HG02884 (cell line): ENCODE results near the gene PODXL2.
"Not testable (repeated sequence)": the region's sequence is repeated elsewhere in the genome, so short reads cannot be mapped to it uniquely, and the experiment has no call there.

Source experiments
- ATAC-seq: cut with Tn5 transposase; IDR thresholded peaks from one replicate; pipeline ENCODE4 v1.9.1; 2021; ENCODE audit warnings: mild to moderate bottlenecking, moderate library complexity; ENCODE audit not compliant: unreplicated experiment

Gene PODXL2

GRCh38 chr3:127702151-127702578 lies 73.2 kb downstream of the PODXL2 start:
- no peak for ATAC-seq

DNA sequence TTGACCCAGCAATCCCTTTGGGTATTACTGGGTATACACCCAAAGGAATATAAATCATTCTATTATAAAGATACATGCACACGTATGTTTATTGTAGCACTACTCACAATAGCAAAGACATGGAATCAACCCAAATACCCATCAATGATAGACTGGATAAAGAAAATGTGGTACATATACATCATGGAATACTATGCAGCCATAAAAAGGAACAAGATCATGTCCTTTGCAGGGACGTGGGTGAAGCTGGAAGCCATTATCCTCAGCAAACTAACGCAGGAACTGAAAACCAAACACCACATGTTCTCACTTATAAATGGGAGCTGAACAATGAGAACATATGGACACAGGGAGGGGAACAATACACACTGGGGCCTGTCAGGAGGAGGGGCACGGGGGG lies 75.9 kb downstream of the PODXL2 start:
- not testable (repeated sequence) for ATAC-seq

GRCh38 chr3:127706312-127706711 lies 77.3 kb downstream of the PODXL2 start:
- no peak for ATAC-seq

- no peak for ATAC-seq
These were observed 77.9 kb downstream of the PODXL2 start for GRCh38 chr3:127706785-127707351.

DNA sequence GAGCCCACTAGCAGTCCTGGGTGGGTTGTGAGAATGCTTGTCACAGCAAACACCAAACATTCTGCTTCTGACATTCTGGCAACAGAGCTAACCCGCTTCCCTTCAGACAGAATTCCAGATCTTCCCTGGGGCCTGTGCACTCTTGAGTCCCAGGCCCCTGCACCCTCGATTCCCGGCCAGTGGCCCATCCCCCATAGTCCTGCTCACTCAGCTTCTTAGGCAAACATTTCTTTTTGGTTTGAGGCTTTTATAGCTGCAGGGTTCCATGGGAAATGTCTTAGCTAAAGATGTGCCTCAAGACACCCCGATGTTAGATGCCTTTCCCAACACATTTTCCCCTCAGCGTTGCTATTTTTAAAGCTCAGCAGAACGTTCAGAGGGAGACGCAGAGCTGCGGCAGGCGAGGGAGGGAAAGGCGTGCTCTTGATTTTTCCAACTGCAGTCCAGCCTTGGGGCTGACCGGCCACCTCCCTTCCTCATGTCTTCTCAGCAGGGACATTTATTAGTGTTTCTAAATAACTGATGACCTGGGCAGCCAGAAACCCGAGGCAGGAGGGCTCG lies 78.9 kb downstream of the PODXL2 start:
- no peak for ATAC-seq

DNA sequence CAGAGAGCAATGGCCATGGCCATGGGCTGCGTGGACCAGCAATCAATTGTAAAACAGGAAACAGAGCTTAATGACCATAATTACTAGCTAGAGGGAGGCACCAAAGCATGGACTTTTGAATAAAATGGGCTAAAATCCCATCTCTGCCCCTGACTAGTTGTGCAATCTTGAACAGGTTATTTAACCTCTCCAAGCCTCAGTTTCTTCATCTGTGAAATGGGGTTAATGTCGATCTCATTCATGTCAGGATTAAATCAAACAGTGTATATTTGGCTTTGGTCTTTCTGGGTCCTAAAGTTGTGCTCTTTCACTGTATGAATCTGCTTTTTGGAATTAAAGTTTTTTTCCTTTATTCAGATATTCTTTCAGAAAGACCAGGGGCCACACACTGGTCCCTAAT lies 79.9 kb downstream of the PODXL2 start:
- no peak for ATAC-seq

DNA sequence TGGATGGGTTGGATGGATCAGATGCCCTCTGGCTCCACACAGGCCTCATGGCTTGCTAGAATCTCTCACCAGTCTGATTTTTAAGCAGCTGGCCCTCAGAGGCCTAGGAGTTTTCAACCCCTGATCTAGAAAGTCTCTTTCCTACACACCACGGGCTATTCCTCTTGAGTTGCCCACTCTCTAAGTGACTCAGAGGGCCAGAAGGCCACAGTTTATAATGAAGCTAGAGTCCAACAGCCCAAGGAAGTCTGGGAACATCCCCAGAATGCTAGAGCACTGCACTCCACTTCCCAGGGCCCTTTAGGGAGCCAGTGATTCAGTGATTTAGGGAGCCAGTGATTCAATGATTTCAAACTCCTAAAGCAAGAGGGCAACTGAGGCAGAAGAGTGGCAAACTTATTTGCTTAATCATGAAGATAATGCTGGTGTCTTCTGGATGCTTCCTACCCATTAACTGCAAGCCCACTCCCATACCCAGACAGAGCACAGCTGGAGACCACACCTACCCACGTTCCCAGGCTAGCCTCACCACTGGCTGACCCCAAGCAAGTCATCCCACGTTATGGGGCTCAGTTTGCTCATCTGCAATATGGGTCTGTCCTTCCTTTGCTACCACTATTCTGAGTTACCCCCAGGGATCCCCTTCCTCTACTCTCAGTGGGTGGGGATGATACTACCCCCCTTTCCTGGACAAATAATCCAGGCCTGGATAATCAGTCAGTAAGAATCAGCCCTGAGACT lies 80.5 kb downstream of the PODXL2 start:
- no peak for ATAC-seq

GRCh38 chr3:127710155-127710941 lies 81.4 kb downstream of the PODXL2 start:
- no peak for ATAC-seq

GRCh38 chr3:127711021-127711695 lies 82.2 kb downstream of the PODXL2 start:
- ATAC-seq, result no peak

DNA sequence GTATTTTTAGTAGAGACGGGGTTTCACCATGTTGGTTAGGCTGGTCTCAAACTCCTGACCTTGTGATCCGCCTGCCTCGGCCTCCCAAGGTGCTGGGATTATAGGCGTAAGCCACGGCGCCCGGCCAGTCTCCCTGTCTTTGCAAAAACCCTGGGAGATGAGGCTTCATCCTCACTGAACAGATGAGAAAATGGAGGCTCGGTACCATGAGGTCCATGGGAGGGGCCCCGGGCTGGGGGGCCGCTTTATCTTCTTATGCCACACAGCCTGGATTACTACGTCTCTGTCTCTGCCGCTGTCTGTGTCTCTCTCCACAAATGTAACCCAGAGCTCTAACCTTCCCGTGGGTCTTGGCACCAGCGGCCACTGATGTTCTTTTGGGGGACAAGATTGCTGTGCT lies 82.9 kb downstream of the PODXL2 start:
- no peak for ATAC-seq

GRCh38 chr3:127712461-127712860 lies 83.5 kb downstream of the PODXL2 start:
- ATAC-seq, result no peak

DNA sequence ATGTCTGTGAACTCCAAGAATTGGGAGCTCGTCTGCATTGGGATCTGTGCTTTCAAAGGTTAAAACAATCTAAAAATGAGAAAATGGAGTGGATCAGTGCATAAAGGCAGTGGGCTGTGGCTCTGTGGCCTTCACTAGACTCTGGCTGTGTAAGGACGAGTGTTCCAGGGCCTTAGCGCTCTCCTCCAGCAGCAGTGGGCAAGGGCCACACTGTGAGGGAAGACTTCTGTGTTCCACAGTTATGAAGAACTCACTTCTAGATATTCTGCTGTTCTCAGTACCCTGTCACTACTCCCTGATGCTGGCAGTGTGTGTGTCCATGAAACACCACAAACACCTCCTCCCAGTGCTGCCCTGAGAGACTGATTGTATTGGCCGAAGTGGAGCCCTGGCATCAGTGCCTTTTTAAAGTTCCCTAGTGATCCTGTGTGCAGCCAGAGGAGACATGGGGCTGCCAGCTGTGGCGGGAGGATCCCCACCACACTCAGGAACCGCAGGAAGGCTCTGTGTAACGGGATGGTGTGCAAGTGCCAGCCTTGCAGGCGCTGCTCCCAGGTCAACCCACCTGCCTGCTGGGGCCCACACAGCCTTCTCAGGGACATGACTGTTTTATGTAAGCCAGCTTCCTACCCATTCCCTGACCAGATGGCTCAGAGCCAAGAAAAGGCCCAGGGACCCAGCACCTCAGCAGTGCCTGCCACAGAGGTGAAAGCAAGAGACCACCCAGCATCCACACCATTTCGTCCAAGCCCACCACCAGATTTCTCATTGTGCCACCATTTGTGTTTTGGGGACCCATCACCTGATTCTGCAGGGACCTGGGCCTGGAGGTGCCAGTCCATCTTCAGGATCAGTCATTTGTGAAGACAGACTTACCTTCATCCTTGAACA lies 84.1 kb downstream of the PODXL2 start:
- ATAC-seq, result no peak

DNA sequence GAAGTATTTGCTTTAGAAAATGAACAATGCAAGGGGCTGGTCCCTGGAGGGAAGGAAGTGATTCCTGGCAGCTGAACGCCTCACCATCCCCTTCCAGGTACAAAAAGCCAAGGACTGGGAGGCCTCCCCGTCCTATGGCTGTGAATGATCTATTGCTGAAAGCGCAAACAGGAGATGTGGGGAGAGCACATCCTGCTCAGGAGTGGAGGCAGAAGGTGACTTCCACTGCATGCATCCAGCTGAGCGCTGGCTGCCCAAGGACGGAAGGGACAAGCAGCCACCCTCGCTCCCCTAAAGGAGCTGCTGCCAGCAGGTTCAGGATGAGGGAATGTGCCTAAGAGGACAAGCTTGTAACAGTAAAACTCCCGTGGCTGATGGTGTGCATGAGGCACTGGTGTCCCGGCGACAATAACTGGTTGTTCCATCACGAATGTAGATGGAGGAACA lies 85.2 kb downstream of the PODXL2 start:
- ATAC-seq, result no peak

DNA sequence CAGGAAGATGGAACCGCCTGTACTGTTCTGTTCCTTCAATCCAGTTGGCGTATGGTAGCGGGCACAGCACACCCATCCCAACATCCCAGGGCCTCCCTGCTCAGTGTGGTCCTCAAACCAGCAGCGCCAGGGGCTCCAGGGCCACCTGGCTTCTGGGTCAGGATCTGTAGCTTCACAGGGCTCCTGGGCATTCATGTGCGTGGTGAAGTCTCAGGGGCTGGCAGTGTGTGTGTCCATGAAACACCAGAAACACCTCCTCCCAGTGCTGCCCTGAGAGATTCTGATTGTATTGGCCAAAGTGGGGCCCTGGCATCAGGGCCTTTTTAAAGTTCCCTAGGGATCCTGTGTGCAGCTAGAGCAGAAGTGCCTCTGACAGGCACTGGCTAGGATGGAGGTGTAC lies 85.9 kb downstream of the PODXL2 start:
- ATAC-seq, result no peak

DNA sequence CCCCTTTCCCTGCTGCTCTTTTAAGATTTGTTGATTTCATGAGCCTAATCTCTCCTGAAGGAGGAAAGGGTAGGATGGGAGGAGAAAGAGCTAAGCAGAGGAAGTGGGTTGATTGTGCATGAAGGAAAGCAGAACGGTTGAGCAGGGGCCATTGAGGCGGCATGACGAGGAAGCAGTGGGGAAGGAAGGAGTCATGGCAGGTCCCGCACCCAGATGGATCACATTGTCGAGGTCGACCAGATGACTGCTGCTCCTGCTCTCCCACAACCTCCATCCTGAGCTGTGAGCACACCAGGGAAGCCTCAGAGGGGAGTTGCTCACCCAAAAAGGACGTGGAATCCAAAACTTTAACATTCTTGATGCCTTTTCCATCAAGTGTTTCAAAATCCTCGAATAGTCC lies 86.5 kb downstream of the PODXL2 start:
- no peak for ATAC-seq

DNA sequence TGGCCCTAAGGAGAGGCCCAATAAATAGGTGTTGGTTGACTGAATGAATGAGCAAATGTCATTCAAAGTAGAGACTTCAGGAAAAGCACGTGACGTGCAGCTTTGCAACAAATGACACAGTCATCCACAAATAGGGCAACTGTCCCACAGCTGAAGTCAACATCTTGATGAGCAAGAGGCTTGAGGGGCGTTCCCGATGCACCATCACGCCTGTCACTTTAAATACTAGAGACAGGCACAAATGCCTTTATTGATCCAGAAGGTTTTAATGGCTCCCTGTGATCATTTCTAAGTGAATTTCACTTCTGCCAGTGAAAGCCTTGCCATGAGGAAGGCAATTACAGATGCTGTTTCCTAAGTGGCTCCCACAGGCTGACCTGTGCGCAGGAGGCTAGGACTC lies 87.4 kb downstream of the PODXL2 start:
- ATAC-seq, result no peak

DNA sequence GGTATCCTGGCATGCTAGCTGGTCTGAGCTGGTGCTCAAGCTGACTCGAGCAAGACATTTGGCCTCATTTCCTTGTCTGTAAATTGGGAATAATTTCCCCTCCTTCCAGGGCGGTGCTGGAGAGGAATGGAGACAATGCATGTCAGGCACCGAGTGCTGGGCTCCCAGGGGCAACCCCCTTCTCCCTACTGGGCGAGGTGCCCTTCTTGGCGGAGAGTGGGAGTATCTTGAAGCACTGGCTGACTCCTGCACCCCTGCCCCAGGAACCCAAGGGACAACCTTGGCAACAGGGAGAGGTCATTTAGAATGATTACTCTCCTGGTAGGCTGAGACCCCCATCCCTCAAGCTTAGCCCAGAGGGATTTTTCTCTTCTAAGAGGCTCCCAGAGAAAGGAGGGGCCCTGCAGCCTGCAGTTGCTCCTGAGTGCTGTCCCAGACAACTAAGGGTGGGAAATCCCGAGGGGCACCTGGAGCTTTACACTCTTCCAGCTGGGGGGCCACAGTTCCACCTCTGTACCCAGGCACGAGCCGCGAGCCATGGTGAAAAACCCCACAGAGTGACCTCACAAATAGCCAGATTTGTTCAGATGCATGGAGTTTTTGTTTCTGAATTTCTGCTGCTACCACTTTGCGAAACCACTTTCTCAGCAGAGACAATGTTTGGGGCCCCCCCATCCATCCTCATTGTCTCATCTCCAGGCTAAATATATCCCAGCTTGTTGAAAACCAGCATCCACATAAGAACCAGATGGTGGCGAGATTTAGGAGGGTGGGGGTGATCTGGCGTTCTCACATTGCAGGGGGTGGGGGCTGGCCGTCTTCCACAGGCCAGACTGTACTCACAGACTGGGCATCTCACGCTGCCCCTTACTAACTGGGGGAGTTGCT lies 88.6 kb downstream of the PODXL2 start:
- no peak for ATAC-seq

GRCh38 chr3:127718245-127718915 lies 89.4 kb downstream of the PODXL2 start:
- no peak for ATAC-seq

- ATAC-seq, result no peak
These were observed 89.9 kb downstream of the PODXL2 start for GRCh38 chr3:127718916-127719290.
